Bone marrow (tissue), 2 donors: ENCODE data around the gene NDE1.

Experiments used
- DNase-seq, 2 donors: peaks; one replicate each; lab custom pipeline; 2025; lab: John Stamatoyannopoulos, UW

Gene NDE1

DNA sequence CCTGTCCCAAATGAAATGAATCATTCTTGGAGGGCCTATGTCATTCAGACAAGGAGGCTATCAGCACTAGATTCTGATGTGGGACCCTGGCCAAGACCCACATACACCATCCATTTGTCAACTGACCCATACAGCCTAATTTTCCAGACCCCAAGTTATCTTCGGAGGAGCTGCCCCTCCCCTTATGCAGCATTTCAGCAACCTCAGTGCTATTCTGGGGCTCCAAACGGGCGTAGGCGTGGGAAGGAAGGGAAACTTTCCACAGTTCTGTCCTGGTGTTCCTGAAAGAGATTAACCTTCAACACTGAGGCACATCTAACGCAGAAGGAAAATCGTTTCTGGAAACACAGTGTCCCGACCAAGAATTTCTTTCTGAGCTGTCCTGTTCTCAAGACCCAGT lies 120.1 kb downstream of the NDE1 start:
- DNase-seq: no peak

DNA sequence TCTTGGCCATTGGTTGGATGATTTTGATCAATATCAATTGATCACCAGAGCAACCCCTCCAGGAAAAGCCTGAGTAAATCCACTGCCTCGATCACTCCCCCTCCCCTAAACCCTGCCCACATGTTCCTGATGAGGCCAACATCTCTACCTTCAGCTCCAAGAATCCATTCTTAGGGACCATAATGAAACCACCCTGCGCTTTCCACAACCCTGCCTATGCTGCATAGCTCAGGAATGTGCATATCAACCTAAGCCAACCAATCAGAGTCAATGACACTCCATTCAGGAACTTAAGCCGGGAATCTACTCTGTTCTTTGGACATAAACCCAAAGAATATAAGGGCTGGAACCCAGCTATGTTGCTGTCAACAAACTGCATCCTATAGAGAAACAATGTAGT lies 120.5 kb downstream of the NDE1 start:
- no peak for DNase-seq

DNA sequence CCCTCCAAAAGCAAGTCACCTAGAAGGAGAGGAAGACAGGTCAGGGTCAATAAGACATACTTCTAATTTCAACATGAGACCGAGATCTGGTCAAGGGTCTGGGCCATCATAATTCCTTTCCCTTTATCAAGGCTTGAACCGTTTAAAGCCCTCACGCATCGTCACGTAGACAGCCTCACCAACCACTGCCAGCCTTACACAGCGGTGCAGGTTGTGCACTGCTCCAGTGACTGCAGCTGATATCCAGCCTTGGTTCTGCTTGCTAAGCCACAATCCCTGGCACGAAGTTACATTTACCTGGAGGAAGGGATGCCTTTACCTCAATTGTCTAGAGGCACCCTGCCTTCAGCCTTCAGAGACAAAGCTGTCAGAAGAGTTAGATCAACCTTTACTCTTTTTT lies 121.6 kb downstream of the NDE1 start:
- DNase-seq: no peak

DNA sequence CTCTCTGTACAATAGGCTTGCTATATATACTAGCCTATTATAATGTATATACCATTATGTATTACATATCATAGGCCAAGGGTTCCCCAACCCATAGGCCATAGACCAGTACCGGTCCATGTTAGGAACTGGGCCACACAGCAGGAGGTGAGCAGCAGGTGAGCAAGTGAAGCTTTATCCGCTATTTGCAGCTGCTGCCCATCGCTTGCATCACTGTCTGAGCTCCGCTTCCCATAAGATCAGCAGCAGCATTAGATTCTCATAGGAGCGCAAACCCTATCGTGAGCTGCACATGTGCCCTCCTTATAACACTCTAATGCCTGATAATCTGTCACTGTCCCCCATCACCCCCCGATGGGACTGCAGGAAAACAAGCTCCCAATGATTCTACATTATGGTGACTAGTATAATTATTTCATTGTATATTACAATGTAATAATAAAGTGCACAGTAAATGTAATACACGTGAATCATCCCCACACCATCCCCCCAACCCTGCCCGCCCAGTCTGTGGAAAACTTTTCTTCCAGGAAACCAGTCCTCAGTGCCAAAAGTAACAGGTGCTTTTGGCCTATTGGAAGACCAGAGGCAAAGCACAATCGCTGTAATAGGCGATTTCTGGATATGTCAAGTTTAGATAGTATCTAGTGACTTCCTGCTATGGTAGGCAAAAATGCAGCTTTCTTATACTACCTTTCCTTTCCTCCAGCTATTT lies 122.7 kb downstream of the NDE1 start:
- no peak for DNase-seq

DNA sequence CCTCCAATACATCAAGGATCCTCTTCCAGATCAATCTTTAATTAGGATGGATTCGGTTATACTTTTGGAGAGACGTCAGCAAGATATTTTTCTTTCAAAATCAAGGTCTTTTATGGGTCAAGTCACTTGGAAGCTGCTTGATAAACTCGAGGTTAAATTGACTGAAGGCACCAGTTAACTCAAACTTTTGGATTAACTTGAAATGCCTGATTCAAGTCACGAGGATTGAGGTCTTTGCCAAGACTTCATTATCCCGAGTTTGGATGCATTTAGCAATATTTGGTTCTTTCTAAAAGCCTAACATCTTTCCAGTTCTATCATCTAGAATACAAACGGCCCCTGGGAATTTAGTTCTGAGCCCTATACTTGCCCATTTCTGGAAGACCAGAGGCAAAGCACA lies 123.9 kb downstream of the NDE1 start:
- DNase-seq: no peak

DNA sequence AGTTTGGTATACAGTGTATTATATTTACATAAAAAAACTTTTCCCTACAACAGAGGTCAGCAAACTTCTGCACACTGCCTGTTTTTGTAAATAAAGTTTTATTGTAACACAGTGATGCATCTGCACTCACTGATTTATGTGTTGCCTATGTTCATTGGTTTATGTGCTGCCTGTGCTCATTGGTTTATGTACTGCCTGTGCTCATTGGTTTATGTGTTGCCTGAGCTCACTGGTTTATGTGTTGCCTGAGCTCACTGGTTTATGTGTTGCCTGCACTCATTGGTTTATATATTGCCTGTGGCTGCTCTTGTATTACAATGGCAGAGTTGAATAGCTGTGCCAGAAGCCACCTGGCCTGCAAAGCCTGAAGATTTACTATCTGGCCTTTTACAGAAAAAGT lies 125.2 kb downstream of the NDE1 start:
- DNase-seq: no peak

DNA sequence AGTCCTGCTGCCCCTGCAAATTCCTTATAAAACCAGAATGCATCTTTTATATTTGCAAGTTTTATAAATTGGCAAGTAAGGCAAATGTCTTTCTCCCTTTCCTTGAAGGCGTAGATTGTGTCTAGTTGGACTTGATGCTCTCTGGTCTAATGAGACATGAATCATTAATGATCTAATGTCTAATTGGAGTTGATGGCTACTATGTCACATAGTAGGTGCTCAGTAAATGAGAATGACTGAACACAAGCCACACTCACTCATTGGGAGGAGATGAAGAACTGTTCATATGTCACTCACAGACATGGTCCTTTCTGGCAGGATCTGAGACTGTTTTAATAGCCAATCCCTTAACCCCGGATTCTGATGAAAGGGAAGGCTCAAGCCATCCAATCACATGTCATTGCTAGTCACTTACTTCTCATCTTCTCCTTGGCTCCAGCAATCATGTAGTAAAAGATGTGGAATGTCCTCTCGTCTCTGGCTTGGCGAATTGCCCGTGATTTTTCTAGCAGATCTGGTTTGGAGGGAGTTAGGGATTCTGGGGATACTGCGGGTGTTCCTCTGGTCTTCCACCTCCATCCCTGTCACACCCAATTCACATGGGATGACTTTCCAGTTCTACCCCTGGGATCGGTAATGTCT lies 125.7 kb downstream of the NDE1 start:
- no peak for DNase-seq
